Measurements from ENCODE around the gene MPP2. TPM values are rescaled to one million over a fixed set of nuclear protein-coding genes. Genes with fewer than 3 reads are reported as not detected.
A peak's percentile ranks its signal among the peaks of the same experiment; 100 is the strongest.

The MPP2 gene
- total RNA-seq, 1 donor = under 0.01 TPM

GRCh38 chr17:43881181-43881580 lies 26.2 kb downstream of the MPP2 start:
- DNase-seq (ENCODE audit: low read depth) = no peak
- TF ChIP-seq, protein P1, sequence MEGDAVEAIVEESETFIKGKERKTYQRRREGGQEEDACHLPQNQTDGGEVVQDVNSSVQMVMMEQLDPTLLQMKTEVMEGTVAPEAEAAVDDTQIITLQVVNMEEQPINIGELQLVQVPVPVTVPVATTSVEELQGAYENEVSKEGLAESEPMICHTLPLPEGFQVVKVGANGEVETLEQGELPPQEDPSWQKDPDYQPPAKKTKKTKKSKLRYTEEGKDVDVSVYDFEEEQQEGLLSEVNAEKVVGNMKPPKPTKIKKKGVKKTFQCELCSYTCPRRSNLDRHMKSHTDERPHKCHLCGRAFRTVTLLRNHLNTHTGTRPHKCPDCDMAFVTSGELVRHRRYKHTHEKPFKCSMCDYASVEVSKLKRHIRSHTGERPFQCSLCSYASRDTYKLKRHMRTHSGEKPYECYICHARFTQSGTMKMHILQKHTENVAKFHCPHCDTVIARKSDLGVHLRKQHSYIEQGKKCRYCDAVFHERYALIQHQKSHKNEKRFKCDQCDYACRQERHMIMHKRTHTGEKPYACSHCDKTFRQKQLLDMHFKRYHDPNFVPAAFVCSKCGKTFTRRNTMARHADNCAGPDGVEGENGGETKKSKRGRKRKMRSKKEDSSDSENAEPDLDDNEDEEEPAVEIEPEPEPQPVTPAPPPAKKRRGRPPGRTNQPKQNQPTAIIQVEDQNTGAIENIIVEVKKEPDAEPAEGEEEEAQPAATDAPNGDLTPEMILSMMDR (IDR thresholded peaks at IDR 0.05; ENCODE audit: insufficient read depth, low read depth, low read length) = no peak
- no peak overlapping the region for H3K4me3 ChIP-seq (ENCODE audit: low read depth, low read length)

DNA sequence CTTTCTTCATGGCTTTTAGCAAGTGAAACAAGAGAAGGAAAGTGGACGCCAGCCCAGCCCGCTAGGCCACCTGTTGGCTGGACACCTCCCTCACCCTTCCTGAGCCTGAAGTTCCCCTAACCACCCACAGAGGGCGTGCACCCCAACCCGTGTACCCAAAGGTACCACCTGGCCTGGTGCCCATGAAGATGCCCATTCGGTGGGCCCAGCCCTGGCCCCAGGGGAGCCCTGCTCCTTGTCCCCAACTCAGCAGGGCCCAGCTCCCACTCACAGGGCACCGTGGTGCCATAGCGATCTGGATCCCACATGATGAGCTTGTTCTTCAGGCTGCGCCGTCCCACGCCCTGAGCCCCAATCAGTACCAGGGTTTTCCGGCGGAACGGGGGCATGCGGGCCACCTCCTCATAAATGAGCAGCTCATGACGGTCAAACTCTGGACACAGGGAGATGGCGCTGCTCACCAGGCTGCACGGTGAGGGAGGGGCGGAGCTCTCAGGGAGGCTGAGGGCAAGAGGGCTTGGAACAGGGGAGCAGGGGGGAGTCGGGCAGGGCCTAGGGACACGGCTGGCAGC lies 26.8 kb downstream of the MPP2 start:
- H3K4me3 ChIP-seq (ENCODE audit: low read depth, low read length) = no peak overlapping the region
- TF ChIP-seq, protein P1 (IDR thresholded peaks at IDR 0.05; ENCODE audit: insufficient read depth, low read depth, low read length) = peak; percentile 71
- peak; percentile 6 for DNase-seq (ENCODE audit: low read depth)

DNA sequence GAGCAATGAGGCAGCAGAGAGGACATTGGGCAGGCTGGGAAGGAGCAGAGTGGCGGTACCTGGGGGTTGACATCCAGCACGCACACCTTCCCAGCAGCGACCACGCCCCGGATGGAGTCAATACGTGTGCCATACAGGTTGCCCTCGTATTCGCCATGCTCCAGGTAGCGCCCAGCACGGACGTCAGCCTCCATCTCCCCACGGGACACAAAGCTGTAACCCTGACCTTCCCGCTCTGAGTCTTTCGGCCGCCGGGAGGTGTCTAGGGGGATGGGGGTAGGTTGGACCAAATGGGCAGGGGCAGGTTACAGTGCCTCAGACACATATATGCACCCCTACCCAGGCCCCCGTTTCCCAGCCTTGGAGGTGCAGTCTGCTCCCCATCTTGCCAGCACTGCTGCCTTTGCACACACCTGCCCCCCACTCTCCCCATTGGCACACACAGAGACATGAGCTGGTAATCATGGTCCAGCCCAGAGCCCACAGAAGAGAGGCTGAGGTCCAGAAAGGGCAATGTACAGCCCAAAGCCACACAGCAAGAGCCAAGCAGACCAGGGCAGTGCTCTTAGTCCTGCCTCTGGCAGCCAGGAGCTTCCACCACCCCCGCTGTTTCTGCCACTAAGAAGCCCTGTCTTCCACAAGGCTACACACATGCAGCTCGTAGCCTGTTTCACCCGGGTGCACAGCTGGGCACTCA lies 27.5 kb downstream of the MPP2 start:
- no peak for DNase-seq (ENCODE audit: low read depth)
- H3K4me3 ChIP-seq (ENCODE audit: low read depth, low read length) = no peak overlapping the region
- TF ChIP-seq, protein P1 (IDR thresholded peaks at IDR 0.05; ENCODE audit: insufficient read depth, low read depth, low read length) = no peak

- TF ChIP-seq, protein P1 (IDR thresholded peaks at IDR 0.05; ENCODE audit: insufficient read depth, low read depth, low read length) = peak; percentile 94
- DNase-seq (ENCODE audit: low read depth) = peak; percentile 83
- H3K4me3 ChIP-seq (ENCODE audit: low read depth, low read length) = no peak overlapping the region
Measured at GRCh38 chr17:43878260-43879175, 28.8 kb downstream of the MPP2 start.

GRCh38 chr17:43877451-43878155 lies 29.7 kb downstream of the MPP2 start:
- no peak overlapping the region for H3K4me3 ChIP-seq (ENCODE audit: low read depth, low read length)
- DNase-seq (ENCODE audit: low read depth) = no peak
- TF ChIP-seq, protein P1 (IDR thresholded peaks at IDR 0.05; ENCODE audit: insufficient read depth, low read depth, low read length) = no peak

- TF ChIP-seq, protein P1 (IDR thresholded peaks at IDR 0.05; ENCODE audit: insufficient read depth, low read depth, low read length) = no peak
- no peak overlapping the region for H3K4me3 ChIP-seq (ENCODE audit: low read depth, low read length)
- DNase-seq (ENCODE audit: low read depth) = no peak
Measured at GRCh38 chr17:43877031-43877430, 30.3 kb downstream of the MPP2 start.

Measured in fibroblast of villous mesenchyme (primary cell).